ENCODE data around the gene RASA3.

DNA sequence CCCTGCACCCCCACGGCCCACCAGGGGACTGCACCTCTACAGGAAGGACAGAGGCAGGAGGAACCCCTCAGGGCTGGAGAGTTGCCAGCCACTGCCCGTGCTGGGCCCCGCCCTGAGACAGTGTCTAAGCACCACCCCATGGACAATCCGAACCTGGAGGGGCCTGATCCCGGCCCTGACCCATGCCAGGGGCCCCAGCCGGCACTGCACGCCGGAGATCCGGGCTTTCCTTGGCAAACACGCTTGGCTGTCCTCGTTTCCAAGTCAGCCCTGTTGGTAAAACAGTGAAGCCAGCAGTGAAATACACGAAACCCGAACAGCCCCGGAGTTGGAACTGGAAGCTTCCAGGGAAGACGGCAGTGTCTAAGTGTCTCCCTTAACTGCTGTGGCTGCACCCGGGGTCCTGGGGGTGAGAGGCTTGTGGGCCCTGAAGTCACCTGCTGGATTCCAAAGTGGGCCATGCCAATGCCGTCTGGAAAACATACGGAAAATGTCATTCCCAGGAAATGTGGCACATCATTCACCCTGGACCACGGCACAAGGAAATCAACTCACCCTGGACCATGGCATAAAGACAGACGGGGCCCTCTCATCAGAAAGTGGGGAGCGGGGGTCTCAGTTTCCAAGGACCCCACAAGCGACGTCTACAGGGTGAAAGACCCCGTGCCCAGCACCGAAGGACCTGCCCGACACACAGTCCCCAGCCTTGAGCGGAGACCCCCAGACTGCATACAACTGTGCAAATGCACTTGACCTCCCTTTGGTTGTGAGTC lies 30.9 kb downstream of the RASA3 start:
- TF ChIP-seq CTCF (IDR thresholded peaks at IDR 0.05; ENCODE audit: low read length), result no peak
- TF ChIP-seq EZH2phosphoT487 (IDR thresholded peaks at IDR 0.05; ENCODE audit: low read length), result no peak
- TF ChIP-seq EZH2 (optimal IDR thresholded peaks at IDR 0.05; ENCODE audit: low read depth, low read length), result no peak

Measured in MM.1S (cell line).